Thyroid gland (tissue), 4 donors: ENCODE data around the gene PPP1R12B. TPM values are rescaled to one million over a fixed set of nuclear protein-coding genes. Genes with fewer than 3 reads are reported as not detected.
A peak's percentile ranks its signal among the peaks of the same experiment; 100 is the strongest.

ENCODE experiments used
- DNase-seq, 2 donors: peaks; one replicate each; pipeline ENCODE4 v3.0.0-alpha.2; 2019
- H3K27ac ChIP-seq, 3 donors: fragments of 200-600 bp; sonication (generic); 1 replicate in 2 of 3; 2 replicates in 1 of 3; pipeline ENCODE4 v1.5.1; 2016 to 2019; ENCODE audit warnings: mild to moderate bottlenecking in 1 of 3, moderate library complexity in 1 of 3
- H3K27me3 ChIP-seq: fragments of 200-600 bp; sonication (generic); one replicate; pipeline ENCODE4 v1.5.1; 2019
- H3K36me3 ChIP-seq, 2 donors: fragments of 200-600 bp; sonication (generic); one replicate each; pipeline ENCODE4 v1.5.1; 2016 to 2019
- H3K4me1 ChIP-seq, 2 donors: fragments of 200-600 bp; sonication (generic); one replicate each; pipeline ENCODE4 v1.5.1; 2017 to 2019
- H3K4me3 ChIP-seq, 3 donors: fragments of 200-600 bp; sonication (generic); replicated peaks in 1 of 3; 1 replicate in 2 of 3; 2 replicates in 1 of 3; pipeline ENCODE4 v1.5.1; 2016; ENCODE audit warnings: mild to moderate bottlenecking in 1 of 3
- H3K9me3 ChIP-seq: fragments of 200-600 bp; sonication (generic); one replicate; pipeline ENCODE4 v1.5.1; 2017
- CTCF ChIP-seq, 6 experiments: fragments of 200-600 bp in 3 of 6; fragments of 450-650 bp in 3 of 6; sonication (generic) in 3 of 6; IDR thresholded peaks; one replicate each; pipeline ENCODE4 v1.5.1; 2016 to 2019; ENCODE audit warnings: antibody characterized with exemption in 6 of 6, mild to moderate bottlenecking in 2 of 6, inconsistent platforms in 1 of 6, moderate library complexity in 1 of 6
- POLR2A ChIP-seq, 2 donors: fragments of 450-650 bp; IDR thresholded peaks; one replicate each; pipeline ENCODE4 v1.6.1; 2017; ENCODE audit warnings: antibody characterized with exemption in 2 of 2, mild to moderate bottlenecking in 2 of 2, moderate library complexity in 1 of 2
- WGBS, 2 donors: methylation state at CpG; one replicate each; pipeline ENCODE4 v1.1.5; 2017; 5-methylcytosine and 5-hydroxymethylcytosine counted together
- intact Hi-C: fragments of 100-400 bp; cut with DNase I; formaldehyde crosslinking; loops from one replicate; pipeline ENCODE4 v1.15.1; 2023
- total RNA-seq, 4 donors: library from RNA; depleted of rRNA; stranded (reverse); fragments of >200 nt; gene quantifications; one replicate each; pipeline ENCODE4 v1.2.3, GENCODE V29; 2016

PPP1R12B gene
- total RNA-seq, 4 donors from 2014 or later: 34.9 to 48.5 (median 41.3) TPM

- intact Hi-C loops: loop anchor here (5.0 kb wide), 1 partner anchor 128 kb away; no protein-coding TSS in a partner anchor
- H3K27ac ChIP-seq: no peak overlapping the region
- H3K27me3 ChIP-seq: no peaks in the 10 kb centered on the region
- TF ChIP-seq CTCF (IDR thresholded peaks at IDR 0.05) (peak; percentile 62 to 93 (median 90)), POLR2A (IDR thresholded peaks at IDR 0.05) (no peak)
- H3K4me1 ChIP-seq: no peaks in the 10 kb centered on the region
- no peaks in the 10 kb centered on the region for H3K36me3 ChIP-seq
- 17 to 23% methylated on average over 9 of the region's 9 CpGs for WGBS, 2 donors
- DNase-seq: peak; percentile 79 to 84
- H3K9me3 ChIP-seq: no peaks in the 10 kb centered on the region
- H3K4me3 ChIP-seq: no peak overlapping the region
These were observed 32.8 kb upstream of the PPP1R12B start for GRCh38 chr1:202315576-202316168.

DNA sequence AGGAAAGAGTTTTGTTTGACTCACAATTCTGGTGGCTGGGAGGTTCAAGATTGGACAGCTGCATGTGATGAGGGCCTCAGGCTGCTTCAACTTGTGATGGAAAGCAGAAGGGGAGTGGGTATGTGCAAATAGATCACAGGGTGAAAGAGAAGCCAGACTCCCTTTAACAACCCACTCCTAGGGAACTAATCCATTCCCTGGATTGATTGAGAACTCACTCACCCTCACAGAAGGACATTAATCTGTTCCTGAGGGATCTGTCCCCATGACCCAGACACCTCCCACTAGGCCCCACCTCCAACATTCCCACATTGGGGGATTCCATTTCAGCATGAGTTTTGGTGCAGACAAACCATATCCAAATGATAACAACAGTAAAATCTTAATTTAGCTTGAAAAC lies 32.3 kb upstream of the PPP1R12B start:
- Histone ChIP-seq H3K27me3 (no peaks in the 10 kb centered on the region), H3K27ac (no peak overlapping the region), H3K4me1 (no peaks in the 10 kb centered on the region), H3K4me3 (no peak overlapping the region), H3K9me3 (no peaks in the 10 kb centered on the region), H3K36me3 (no peaks in the 10 kb centered on the region)
- no peak for DNase-seq
- TF ChIP-seq POLR2A (IDR thresholded peaks at IDR 0.05) (no peak), CTCF (IDR thresholded peaks at IDR 0.05) (no peak)
- intact Hi-C loops: loop anchor here (5.0 kb wide), 1 partner anchor 129 kb away; no protein-coding TSS in a partner anchor

DNA sequence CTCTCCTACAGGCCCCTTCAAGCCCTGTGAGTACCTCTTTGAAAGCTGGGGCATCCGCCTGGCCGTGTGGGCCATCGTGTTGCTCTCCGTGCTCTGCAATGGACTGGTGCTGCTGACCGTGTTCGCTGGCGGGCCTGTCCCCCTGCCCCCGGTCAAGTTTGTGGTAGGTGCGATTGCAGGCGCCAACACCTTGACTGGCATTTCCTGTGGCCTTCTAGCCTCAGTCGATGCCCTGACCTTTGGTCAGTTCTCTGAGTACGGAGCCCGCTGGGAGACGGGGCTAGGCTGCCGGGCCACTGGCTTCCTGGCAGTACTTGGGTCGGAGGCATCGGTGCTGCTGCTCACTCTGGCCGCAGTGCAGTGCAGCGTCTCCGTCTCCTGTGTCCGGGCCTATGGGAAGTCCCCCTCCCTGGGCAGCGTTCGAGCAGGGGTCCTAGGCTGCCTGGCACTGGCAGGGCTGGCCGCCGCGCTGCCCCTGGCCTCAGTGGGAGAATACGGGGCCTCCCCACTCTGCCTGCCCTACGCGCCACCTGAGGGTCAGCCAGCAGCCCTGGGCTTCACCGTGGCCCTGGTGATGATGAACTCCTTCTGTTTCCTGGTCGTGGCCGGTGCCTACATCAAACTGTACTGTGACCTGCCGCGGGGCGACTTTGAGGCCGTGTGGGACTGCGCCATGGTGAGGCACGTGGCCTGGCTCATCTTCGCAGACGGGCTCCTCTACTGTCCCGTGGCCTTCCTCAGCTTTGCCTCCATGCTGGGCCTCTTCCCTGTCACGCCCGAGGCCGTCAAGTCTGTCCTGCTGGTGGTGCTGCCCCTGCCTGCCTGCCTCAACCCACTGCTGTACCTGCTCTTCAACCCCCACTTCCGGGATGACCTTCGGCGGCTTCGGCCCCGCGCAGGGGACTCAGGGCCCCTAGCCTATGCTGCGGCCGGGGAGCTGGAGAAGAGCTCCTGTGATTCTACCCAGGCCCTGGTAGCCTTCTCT lies 30.3 kb upstream of the PPP1R12B start:
- WGBS, 2 donors: 92 to 95% methylated on average over 24 to 42 of the region's 52 CpGs
- TF ChIP-seq CTCF (IDR thresholded peaks at IDR 0.05): no peak
- TF ChIP-seq POLR2A (IDR thresholded peaks at IDR 0.05): no peak
- intact Hi-C loops: loop anchor here (5.0 kb wide), 1 partner anchor 131 kb away; no protein-coding TSS in a partner anchor

GRCh38 chr1:202319381-202320080 lies 29.0 kb upstream of the PPP1R12B start:
- no peaks in the 10 kb centered on the region for H3K4me1 ChIP-seq
- no peak overlapping the region for H3K27ac ChIP-seq
- H3K9me3 ChIP-seq: no peaks in the 10 kb centered on the region
- H3K27me3 ChIP-seq: no peaks in the 10 kb centered on the region
- TF ChIP-seq CTCF (IDR thresholded peaks at IDR 0.05) (no peak), POLR2A (IDR thresholded peaks at IDR 0.05) (no peak)
- no peaks in the 10 kb centered on the region for H3K36me3 ChIP-seq
- intact Hi-C loops: loop anchor here (5.0 kb wide), 1 partner anchor 132 kb away; no protein-coding TSS in a partner anchor
- no peak overlapping the region for H3K4me3 ChIP-seq
- no peak for DNase-seq
- WGBS, 2 donors: 77 to 78% methylated on average over 4 of the region's 4 CpGs

More for the DNA sequence above, 30.3 kb upstream of the PPP1R12B start:
- no peaks in the 10 kb centered on the region for H3K36me3 ChIP-seq
- H3K4me1 ChIP-seq: no peaks in the 10 kb centered on the region
- no peak overlapping the region for H3K4me3 ChIP-seq
- no peak for DNase-seq
- H3K27ac ChIP-seq: no peak overlapping the region
- no peaks in the 10 kb centered on the region for H3K9me3 ChIP-seq
- no peaks in the 10 kb centered on the region for H3K27me3 ChIP-seq
